Hematopoietic multipotent progenitor cell treated with erythropoietin and hydrocortisone succinate and interleukin-3 and kit ligand, for 8 days (in vitro differentiated cells): Measurements from ENCODE around the gene ATAD1.
"Not testable (repeated sequence)": the region's sequence is repeated elsewhere in the genome, so short reads cannot be mapped to it uniquely, and the experiment has no call there.

ENCODE experiments used
- DNase-seq: peaks from one replicate; pipeline ENCODE4 v3.0.0-alpha.2; 2015

ATAD1 gene

DNA sequence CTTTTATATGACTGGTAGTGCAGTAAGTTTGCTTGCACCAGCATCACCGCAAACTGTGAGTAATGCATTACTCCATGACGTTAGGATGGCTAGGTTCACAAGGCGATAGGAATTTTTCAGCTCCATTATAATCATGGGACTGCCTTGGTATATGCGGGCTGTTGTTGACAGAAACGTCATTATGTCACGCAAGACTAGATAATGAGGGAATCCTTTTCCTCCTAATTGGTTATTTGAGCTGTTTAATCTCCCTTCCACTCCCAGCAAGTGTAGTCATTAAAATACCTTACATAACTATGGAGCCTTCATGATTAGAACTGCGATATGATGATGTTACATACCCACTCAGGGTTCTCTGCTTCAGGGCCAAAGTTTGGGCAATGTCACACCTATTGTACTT is 28.0 kb upstream of the ATAD1 start:
- no peak for DNase-seq

- DNase-seq: no peak
Measured at GRCh38 chr10:87845624-87845998, 27.6 kb upstream of the ATAD1 start.

DNA sequence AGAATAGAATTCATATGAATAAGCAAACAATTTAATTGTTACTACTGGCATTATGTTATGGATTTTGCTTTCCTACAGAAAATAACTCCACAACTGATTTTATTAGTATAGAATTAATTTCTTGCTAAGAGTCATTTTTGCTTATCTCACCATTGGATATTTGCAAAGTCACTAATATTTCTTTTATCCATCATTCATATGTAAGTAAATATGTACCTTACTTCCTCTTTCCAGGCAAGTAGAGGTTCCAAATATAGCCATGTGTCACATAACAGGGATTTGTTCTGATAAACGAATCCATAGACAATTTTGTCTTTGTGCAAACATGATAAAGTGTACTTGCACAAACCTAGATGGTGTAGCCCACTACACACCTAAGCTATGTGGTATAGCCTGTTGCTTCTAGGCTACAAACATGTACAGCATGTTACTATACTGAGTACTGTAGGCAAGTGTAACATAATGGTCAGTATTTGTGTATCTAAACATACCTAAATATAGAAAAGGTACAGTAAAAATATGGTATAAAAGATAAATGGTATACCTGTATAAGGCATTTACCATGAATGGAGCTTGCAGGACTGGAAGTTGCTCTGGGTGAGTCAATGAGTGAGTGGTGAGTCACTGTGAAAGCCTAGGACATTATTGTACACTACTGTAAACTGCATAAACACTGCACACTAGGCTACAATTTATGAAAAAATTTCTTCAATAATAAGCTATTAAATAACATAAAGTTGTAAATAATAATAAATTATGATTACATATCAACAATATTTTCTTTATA is 27.0 kb upstream of the ATAD1 start:
- no peak for DNase-seq

DNA sequence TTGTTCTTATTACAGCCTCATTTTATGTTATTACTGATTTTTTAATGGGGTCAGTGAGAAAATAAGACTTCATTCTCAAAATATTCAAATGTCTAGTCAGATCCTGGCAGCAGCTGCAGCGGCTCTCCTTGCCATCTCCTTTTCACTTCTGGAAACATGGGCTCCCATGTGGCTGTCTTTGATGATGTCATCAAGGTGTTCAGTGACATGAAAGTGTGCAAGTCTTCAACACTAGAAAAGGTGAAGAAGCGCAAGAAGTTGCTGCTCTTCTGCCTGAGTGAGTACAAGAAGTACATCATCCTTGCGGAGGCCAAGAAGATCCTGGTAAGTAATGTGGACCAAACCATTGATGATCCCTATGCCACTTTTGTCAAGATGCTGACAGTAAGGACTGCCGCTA is 25.7 kb upstream of the ATAD1 start:
- DNase-seq: no peak

- peak; percentile 81 for DNase-seq
Measured at GRCh38 chr10:87842776-87843497, 24.9 kb upstream of the ATAD1 start.

DNA sequence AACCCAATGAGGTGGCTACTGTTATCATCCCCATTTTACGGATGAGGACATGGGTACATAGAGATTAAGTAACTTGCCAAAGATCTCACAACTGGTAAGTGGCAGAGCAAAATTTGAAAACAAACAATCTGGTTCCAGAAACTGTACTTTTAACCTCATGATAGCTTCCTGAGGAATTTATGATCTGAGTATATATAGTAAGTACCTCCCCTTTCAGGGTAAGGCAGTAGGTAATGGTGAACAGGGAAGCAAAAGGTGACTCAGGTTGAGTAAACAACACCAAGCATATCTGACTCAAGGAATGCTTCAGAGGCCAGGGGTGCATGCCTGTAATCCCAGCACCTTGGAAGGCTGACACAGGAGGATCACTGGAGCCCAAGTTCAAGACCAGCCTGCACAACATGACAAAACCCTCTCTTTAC is 24.2 kb upstream of the ATAD1 start:
- no peak for DNase-seq

DNA sequence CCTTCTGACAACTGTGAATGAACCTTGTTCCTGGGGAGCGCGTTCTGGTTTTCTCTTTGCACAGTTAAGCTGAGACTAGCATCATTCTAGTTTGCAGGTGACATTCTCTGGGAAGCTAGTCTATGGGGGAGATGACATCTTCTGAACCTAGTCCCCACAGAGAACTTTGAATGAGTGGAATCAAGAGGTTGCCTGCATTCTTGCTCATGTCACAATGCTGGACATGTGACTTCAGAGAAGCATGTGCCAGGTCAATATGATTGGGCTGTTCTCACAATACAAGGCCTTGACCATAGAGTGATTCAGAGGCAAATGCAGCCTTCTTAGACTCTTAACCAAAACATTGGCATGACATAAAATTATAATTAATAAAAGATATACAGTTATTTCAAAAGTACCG is 23.2 kb upstream of the ATAD1 start:
- DNase-seq: no peak

- DNase-seq: no peak
Measured at GRCh38 chr10:87838650-87839049, 20.6 kb upstream of the ATAD1 start.

GRCh38 chr10:87837445-87837844 is 19.4 kb upstream of the ATAD1 start:
- no peak for DNase-seq

GRCh38 chr10:87836098-87836497 is 18.1 kb upstream of the ATAD1 start:
- DNase-seq: no peak

- no peak for DNase-seq
Measured at GRCh38 chr10:87829986-87830729, 12.1 kb upstream of the ATAD1 start.

GRCh38 chr10:87829051-87829450 is 11.0 kb upstream of the ATAD1 start:
- not testable (repeated sequence) for DNase-seq

DNA sequence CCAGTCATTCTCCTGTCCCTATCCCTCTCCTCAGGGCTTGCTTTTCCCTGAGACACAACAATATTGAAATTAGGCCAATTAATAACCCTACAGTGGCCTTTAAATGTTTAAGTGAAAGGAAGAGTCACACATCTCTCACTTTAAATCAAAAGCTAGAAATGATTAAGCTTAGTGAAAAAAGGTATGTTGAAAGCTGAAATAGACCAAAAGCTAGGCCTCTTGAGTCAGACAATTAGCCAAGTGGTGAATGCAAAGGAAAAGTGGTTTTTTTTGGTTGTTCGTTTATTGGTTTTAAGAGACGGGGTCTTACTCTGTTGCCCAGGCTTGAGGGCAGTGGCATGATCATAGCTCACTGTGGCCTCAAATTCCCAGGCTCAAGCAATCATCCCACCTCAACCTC is 9.7 kb upstream of the ATAD1 start:
- no peak for DNase-seq

DNA sequence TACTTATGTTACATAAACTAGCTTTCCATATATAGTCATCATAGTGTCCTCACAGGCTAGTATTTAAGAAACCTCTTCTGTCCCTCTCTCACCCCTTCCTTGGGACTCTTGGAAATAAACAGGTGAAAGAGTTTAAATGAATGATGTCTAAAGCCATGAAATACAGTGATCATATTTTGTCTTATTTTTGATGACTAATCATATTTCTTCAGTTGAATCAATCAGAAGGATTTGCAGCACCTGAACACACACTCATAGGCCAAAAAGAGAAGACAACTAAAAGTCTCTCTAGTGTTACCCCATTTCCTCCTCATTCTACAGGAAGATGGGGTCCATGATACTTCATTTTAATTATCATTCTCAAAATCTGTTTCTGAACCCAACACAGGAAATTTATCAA is 8.6 kb upstream of the ATAD1 start:
- no peak for DNase-seq

DNA sequence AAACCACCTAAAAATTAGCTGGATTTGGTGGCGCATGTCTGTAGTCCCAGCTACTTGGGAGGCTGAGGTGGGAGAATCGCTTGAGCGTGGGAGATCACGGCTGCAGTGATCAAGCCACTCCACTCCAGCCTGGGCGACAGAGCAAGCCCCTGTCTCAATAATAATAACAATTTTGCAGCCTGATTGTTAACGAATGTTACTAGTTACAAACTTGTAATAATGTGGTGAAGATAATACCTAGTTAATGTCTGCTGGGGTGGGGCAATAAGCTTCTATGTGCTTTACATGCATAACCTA is 1.2 kb upstream of the ATAD1 start:
- DNase-seq: no peak

DNA sequence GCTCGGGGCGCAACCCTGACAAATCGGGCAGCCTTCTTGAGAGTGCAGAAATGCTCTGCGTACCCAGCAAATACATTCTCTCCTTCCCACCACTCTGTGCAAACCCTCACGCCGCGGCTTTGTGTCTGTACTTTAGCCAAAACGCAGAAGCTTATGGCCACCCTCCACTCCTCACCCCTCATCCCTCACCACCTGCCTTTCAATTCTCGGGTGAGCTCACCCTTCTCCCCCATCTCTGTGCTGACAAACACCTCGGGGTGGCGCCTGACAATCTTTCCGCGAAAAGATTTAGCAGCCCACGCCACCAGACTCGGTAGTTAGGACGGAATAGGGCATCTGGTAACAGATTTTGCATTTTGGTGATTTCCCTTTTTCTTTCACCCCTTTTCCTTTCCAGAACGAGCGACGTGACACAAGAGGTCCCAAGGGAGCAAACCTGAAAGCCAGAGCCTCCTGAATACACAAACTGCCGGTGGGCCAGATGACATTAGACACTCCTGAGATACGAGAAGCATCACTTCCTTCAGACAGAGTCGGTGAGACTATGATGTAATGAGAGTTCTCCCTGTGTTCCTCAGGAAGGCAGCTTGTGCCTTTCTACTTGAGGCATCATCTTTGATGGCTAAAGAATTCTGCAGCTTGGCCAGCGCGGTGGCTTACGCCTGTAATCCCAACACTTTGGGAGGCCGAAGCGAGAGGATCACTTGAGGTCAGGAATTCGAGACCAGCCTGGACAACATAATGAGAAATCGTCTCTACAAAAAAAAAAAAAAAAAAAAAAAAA is 671 bp upstream of the ATAD1 start:
- peak; percentile 44 for DNase-seq

DNA sequence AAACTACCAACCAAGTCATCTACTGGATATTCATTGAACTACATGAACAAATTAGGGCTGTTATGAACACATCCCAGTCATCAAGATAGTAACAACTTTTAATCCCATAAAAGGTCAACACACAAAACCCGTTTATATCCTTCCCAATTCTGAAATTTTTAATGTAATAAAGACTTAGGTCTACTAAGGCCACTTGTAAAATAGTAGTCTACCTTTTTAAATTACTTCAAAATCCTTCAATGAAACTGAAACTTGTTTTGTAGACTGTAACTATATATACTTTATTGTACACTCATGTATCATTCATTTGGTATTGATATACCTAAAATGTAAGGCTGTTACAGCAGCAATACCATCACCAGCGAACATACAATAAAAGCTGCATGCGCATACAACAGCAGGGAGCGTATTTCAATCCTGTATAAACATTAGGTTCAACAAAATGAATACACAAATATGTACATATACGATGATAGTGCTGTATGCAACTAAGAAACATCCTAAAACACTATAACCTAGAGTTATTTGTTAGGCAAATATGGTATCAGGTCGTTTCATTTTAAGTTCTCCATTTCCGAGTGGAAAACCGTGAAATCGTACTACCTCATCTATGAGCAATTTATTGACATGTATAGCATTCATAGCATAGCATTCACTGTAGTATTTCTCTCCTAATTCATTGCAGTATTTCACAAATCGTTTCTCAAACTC is 973 bp downstream of the ATAD1 start:
- peak; percentile 20 for DNase-seq

GRCh38 chr10:87816163-87816897 is 1.7 kb downstream of the ATAD1 start:
- peak; percentile 57 for DNase-seq

- DNase-seq: no peak
Measured at GRCh38 chr10:87804939-87805569, 13.0 kb downstream of the ATAD1 start.

DNA sequence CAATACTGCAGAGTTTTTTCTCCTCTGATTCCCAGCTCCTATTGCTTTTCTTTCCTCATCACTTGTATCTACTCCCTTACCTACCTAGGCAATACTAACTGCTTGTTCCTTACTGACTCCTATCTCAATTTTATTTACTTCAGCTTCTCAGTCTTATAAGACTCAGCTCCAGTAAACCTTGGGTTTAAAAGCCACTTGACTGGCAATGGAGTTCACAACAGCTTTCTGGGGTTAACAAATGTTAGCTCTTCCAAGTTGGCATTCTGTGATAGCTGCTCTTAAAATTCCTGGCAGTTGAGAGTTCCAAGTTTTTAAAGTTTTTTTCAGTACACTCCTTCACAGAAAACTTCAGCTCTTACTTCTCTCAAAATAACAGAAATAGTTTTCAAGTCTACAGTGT is 14.2 kb downstream of the ATAD1 start:
- DNase-seq: no peak

- DNase-seq: no peak
Measured at GRCh38 chr10:87803328-87803727, 14.7 kb downstream of the ATAD1 start.
